NCI-H1694 treated with DMSO at 0.1 percent for 48 hours (cell line): ENCODE measurements around the gene ARHGEF28.

ENCODE experiments used
- DNase-seq: peaks from one replicate; lab custom pipeline; 2025; lab: John Stamatoyannopoulos, UW

The ARHGEF28 gene

DNA sequence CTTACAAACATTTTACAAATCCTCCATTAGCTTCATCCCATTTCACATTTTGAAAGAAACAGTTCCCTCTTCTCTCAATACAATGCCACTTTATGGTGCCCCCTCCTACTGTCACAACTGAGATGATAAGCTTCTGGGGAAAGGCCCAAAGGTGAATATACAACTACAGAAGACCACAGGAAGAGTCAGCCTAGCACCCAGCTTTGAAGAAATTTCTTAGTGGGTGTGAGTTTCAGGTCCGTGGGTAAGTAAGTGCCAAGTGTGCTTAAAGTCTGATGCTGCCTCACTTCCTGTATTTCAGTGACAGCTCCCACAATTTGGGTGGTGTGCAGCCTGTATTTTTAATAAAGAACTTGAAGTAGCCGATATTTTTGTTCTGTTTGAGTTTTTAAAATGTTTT is 68.1 kb downstream of the ARHGEF28 start:
- DNase-seq = no peak

DNA sequence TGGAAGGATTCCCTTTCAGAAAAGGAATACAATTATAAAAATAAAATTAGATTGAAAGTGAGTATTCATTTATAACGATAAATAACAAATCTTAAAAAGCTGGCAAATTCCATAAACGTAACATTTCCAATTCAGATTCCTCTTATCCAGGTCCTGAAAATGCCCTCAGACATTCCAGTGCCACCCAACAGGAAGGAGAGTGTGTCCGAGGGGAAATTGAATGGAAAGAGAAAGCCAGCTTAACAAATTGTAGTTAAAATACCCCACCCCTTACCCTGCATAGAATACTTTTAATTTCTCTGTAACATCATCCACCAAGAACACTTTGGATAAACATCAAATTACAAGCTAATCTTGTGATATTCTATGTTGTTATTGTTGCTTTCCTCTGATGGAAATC is 72.0 kb downstream of the ARHGEF28 start:
- DNase-seq = no peak

DNA sequence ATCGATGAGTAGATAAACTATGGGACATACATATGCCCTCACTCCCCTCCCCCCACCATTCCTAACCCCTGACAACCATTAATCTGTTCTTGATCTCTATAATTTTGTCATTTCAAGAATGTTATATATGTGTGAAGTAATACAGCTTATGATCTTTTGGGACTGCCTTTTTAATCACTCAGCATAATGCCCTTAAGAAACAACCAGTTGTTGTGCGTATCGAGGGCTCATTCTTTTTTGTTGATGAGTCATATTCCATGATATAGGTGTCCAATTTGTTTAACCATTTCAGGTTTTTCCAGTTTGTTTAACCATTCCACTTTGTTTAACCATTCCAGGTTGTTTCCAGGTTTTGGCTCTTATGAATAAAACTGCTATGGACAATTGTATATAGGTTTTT is 75.6 kb downstream of the ARHGEF28 start:
- no peak for DNase-seq

DNA sequence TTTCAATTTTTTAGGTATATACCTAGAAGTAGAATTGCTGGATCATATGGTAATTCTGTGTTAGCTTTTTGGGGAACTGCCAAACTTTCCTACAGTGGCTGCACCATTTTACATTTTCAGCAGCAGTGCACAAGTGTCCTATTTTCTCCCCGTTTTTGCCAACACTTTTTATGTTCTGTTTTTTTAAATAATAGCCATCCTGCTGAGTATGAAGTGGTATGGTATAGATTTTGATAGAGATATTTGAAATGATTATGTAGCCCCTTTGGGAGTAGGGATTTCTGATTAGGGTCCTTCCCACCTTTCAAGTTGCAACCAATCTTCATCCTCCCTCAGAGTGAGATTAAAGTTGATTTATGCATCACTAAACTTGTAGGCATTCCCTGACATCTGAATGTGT is 76.5 kb downstream of the ARHGEF28 start:
- DNase-seq = no peak

DNA sequence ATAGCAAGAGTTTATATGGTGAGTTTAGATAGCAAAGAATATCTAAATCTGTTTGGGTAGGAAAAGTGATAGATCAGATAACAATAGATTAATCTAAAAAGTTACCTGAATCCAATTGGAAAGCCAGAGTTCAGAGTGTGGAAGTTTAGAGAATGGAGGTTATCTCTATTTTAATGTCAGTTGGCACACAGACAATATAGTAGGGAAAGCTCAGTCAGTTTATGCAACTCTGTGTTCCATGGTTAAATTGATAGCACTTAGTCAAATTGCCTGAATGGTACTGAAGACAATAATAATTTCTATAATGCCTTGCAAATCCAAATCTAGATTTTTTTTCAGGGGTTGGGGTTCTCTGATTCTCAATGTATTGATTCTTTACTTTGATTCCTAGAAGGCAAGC is 77.0 kb downstream of the ARHGEF28 start:
- no peak for DNase-seq

DNA sequence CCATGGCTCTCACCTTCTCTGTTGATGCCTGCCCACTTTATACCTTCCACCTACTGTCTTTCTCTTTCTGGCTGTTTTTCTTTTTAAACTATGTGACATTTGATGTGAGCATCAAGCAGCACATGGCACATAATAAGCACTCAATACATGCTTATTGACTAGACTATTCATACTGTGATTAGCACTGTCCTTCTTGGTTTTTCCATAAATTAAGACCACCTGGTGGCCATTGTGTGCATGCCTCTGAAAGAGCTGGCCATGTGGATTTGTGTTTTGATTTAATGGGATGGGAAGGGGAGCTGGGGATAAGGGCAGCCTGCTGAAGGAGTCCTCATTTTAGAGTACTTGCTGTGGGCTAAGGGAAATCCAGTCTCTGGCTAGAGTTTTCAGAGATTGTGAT is 79.4 kb downstream of the ARHGEF28 start:
- no peak for DNase-seq

DNA sequence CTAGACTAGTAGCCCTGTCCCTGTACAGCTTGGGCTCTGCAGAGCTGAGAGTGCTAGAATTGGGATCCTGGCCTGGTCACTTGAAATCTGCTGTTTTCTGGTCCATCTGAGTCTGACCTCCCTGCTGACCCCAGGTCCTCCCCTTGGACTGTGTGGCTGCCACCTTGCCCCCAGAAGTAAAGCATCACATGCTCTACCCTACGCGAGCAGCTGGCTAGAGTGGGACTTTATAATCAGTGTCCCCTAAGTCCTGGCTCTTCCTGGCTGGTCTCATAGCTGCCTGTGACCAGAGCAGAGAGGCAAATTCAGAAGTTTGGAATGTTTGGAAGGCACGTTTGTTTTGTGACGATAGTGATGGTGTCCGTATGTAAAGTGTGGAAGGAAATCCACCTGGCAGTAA is 81.0 kb downstream of the ARHGEF28 start:
- no peak for DNase-seq

DNA sequence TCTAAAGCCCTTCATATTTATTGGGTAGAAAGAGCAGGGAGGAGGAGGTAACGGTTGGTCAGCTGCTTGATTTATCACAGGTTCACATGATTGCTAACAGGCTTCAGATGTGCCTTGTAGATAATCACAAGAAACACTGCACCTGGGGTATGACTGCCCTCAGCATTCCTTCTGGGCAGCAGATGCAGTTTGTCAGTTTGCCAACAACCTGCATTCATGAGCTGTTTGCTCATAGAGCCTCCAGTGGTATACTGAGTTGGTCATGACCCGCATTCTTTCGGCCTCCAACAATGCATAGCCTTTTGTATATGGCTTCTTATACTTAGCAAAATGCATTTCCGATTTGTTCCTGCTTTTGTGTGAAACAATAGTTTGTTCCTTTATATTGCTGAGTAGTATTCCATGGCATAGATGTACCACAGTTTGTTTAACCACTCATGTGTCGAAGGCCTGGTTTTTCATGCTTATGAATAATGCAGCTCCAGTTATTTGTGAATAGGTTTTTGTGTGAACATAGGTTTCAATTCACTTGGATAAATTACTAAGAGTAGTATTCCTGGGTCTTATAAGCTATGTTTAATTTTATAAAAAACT is 83.6 kb downstream of the ARHGEF28 start:
- no peak for DNase-seq

DNA sequence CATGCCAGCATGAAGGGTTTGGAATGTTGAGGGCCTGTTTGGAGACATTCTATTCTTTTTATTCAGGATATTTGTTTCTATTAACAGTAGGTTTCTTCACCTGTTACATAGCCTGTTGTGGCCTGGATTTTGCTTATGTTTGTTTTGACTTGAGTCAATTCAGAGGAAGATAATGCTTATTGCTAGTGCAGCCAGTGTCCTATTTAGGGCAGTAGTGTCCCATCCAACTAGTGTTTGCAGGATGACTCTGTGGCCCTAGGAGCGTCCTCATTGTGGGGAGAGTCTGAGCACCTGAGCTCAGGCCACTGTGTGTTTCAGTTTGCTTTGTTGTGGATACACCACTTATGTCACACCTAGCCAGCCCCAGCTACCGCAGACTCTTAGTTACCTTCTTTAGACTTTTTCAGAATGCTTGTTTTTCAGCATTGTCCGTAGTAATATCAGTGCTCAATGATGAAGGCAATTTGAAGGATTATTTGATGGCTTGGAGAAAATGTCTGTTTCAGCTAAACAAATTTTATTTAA is 90.3 kb downstream of the ARHGEF28 start:
- no peak for DNase-seq

DNA sequence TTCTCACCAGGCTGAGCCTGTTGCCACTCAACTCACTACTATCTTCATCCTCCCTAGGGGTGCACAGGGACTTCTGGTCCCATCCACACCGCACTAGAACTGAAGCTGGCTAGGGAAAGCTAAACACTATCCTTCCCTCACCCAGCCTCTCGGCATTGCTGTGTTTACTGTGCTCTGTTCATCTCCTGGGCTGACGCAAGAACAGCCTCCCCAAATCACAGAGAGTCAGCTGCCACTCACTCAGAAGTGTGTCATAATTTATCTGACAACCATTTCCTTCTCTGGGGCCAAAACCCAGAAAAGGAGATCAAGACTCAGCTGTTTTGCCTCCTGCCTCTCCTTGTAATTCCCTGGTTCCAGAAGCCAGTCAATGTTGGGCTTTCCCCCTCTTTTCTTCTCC is 92.8 kb downstream of the ARHGEF28 start:
- DNase-seq = no peak

DNA sequence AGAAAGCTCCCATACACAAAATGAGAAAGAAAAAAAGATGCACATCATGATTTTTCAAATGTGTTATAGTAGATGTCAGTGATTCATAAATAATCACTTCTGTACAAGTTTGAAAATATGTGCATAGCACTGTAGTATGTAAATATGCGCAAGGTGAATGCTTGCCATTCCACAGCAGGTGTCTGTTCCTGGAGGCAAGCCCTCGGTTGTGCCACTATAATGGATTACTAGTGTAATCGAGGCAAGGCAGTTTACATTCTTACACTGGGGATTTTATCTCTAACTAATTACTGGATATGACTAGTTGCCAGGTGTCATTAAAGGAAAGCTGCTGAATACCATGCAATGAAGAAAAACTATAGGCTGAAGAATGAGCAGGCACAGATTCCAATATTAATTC is 93.6 kb downstream of the ARHGEF28 start:
- no peak for DNase-seq

DNA sequence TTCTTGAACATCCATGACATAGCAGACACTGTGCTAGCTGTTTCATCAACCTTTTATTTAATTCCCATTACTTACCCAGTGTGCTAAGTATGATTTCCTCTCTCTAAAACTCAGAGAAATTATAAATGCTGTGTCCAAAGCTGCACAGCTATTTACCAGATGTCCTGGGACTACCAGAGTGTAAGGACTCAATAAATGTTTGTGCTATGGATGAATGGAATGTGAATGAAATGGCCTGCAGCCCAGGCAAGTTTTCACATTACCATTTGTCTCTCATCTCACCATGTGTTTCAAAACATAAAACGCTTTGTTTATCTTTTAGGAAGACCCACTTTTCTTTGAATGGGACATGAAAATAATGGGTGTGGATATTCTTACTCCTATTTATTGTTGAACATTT is 96.2 kb downstream of the ARHGEF28 start:
- no peak for DNase-seq

DNA sequence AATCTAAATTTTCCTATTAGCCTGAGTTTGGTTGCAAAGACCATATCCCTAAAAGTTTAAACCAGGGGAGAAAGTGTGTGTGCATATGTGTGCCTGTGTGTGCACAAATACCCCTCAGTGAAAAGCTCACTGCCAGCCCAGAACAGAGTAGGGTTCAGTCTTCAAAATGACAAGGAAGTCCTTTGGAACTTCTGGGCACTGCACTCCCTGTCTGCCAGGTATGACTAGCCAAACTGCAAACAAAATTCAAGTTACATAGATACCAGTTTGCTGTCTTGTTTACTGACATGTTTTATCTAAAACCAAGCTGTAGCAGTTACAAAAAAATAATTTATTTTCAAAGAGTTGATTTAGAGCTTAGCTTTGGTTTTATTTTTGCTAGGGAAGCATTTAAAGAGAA is 100.1 kb downstream of the ARHGEF28 start:
- no peak for DNase-seq

DNA sequence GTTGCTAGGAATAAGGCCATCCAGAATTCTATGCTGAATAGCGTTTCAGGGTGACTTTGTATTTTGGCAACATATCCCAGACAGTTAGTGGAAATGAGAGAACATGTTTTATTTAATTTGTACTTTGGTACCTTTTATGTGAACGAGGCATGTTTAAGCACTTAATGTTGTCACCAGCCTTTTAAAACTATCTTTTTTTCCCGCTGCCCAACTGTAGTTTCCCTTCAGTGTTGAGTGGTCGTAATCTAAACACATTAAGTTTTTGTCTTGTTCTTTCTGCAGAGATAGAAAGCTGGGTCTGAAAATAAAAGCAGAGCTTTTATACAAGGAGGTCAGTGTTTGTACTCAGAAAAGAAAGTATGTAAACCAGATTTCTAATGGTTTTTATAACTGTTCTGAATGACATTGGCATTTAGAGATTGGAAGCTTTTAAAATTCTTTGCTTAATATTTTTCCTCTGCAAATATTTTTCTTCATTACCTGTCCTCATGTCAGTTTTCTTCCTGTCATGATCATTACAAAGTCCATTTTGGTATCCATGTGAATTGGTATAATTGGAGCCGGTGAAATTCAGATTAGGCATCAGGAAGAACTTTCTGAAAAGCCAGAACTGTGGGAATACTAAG is 100.7 kb downstream of the ARHGEF28 start:
- DNase-seq = no peak

DNA sequence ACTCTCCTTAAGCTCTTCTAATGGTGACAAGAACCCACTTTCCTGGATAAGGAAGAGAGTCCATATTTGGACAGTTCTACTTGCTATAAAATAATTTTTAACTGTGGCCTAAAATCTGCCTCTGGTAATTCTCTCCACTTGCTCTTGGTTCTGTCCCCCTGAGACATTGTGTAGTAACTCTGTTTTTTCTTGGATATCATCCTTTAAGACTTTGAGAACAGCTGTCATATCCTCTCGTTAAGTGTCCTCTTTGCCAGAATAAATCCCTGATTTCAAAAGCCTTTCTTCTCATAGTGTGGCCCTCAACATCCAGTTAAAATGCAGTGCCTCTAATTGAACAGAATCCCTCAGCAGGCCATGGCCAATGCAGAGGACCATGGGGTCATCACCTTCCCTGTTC is 101.5 kb downstream of the ARHGEF28 start:
- no peak for DNase-seq

DNA sequence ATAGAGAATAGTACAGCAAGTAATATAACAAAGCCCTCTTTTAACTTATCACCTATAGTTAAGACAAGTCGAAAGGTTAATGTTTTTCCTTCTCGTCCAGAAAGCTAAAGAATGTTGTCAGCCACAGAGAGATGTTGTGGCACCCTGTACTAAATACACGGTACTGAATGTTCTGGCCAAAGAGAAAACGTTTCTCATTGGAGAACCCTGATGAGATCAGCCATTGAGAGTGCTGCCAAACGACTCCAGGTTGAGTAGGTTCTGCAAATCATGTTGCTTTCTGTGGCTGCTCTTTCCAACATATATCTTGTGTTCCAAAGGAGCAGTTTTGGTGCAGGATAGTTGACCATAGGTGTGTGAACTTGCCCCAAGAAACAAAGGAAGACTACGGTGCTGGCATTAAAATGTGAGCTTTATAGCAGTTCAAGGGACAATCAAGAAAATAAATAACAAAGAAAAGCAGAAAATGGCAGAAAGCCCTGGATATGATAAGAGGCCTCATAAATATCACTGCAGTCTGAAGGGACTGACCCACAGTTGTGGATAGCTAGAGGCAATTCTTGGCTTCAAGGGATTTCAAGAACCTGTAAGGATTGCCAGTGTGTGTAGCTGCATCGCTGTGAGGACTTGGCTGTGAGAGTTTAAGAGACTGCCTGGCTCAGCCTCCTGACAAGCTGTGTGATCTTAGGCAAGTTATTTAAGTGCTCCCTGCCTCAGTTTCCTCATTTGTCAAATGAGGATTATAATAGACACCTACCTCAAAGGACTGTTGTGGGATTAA is 102.7 kb downstream of the ARHGEF28 start:
- DNase-seq = no peak

DNA sequence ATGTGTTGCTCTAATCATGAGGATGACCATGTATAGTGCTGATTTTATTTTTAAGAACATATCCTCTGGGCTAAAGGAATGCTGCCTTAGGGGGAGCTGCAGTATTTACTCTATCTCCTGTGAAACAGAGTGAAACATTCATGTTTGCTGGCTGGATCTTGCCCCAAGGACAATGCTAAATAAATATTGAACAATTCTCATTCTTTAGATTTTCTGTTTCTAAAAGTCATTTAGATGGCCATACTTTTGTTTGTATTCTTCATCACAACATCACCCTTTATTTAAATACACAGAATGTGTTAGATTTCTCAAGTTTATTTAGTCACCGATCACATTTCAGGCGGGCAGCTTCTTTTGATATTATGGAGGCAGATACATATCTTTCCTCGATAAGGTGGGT is 103.3 kb downstream of the ARHGEF28 start:
- DNase-seq = no peak

DNA sequence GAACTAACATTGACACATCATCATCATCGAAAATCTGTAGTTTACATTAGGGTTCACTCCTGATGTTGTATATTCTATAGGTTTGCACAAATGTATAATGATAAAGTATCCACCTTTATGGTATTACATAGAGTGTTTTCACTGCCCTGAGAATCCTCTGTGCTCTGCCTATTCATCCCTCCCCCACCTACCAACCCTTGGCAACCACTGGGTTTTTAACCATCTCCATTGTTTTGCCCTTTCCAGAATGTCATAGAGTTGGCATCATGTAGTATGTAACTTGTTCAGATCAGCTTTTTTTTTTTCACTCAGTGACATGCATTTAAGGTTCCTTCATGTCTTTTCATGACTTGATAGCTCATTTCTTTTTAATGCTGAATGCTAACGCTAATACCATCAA is 106.0 kb downstream of the ARHGEF28 start:
- no peak for DNase-seq

DNA sequence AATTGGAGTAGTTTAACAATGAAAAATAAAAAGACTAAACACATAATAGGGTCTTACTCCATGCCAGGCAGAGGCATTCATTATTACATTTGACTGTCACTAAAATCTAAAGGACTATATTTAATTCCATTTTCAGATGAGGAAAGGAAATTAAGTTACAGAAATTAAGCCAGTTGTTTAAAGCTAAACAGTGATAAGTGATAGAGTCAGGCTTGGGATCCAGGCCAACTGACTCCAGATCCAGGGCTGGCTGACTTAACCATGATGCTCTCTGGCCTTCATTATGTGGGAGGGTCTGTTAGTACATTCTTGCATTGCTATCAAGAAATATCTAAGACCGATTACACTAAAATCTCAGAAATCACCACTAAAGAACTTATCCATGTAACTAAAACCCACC is 107.2 kb downstream of the ARHGEF28 start:
- DNase-seq = no peak

DNA sequence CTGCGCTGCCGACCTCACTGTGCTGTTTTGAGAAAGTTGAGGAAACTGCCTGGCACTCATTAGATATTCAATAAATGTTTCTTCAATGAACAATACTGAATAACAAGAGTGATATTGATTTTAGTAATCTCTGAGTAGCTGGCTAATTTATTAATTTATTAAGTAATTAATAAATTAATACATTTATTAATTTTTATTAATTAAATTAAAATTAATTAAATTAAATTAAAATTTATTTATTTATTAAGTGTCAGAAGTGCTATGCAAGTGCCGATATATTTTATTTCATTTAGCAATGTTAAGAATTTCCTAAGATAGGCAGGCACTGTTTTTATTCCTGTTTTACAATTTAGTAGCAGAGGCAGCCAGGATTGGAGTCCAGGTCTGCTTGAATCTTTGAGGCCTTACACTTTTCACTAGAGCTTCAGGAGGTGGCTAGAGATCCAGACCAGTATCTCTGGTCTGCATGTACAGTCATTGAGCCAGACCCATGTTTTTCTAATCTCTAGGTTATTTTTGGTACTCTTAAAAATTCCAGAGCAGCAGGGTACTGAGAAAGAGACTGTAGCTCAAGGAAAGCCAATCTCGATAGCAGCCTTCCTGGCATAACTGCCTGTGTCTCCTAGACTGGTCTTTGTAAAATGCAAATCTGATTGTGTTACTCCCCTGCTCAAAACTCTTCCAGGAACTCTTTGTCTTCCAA is 109.2 kb downstream of the ARHGEF28 start:
- DNase-seq = no peak

DNA sequence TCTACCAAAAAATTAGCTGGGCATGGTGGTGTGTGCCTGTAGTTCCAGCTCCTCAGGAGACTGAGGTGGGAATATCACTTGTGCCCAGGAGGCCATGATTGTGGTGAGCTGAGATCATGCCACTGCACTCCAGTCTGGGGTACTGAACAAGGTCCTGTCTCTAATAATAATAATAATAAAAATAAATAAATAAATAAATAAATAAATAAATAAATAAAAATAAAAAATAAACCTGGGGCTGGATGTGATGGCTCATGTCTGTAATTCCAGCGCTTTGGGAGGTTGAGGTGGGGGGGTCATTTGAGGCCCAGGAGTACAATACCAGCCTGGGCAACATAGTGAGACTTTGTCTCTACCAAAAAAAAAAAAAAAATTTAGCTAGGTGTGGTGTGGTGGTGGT is 113.7 kb downstream of the ARHGEF28 start:
- DNase-seq = no peak

DNA sequence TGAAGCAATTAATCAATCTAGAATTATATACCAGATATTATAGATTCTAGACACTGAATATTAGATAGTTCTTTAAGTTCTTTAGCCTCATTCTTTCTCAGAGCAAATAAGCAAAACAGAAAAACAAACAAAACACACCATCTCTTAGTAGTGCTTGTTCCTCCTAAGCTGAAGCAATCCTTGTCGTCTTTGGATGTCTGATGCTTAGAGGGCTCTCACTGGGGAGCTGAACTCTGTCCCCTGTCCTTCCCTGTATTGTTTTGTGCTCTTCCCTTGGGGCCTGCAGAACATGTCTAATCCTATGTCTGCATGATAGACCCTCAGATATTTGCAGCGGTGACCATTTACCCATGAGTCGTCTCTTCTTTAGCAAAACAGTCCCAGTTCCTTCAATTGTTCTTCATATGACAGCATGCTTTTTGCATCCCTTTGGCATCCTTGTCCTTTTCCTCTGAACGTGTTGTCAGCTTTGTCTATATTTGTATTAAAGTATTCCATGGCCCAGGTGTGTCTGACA is 114.3 kb downstream of the ARHGEF28 start:
- no peak for DNase-seq

DNA sequence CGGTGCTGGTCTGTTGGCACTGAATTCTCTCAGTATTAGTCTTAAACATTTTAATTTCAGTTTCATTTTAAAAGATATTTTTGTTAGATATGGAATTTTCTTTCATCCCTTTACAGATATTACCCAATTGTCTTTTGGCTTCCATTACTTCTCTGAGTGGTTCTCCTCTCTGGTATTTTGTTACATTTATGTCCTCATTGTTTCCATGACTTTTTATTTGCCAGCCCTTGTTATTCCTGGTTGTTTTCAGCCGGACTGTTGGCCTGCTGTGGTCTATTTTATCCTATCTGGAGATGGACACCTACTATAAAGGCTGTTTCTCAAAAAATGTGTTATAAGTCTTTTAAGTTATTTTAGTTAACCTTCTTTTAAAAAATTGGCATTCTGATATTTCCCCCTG is 117.2 kb downstream of the ARHGEF28 start:
- no peak for DNase-seq
